Iris pigment epithelial cell (primary cell): ENCODE data around the gene TSTD2.
"Not testable (repeated sequence)": the region's sequence is repeated elsewhere in the genome, so short reads cannot be mapped to it uniquely, and the experiment has no call there.

Experiments
- DNase-seq: peaks from one replicate; pipeline ENCODE4 v3.0.0-alpha.2; 2011; ENCODE audit warnings: low read depth

Gene TSTD2

GRCh38 chr9:97586909-97587308, 46.3 kb downstream of the TSTD2 start:
- not testable (repeated sequence) for DNase-seq

DNA sequence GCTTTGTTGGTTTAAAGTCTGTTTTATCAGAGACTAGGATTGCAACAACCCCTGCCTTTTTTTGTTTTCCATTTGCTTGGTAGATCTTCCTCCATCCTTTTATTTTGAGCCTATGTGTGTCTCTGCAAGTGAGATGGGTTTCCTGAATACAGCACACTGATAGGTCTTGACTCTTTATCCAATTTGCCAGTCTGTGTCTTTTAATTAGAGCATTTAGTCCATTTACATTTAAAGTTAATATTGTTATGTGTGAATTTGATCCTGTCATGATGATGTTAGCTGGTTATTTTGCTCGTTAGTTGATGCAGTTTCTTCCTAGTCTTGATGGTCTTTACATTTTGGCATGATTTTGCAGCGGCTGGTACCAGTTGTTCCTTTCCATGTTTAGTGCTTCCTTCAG, 48.4 kb downstream of the TSTD2 start:
- DNase-seq = not testable (repeated sequence)

GRCh38 chr9:97581590-97581989, 51.6 kb downstream of the TSTD2 start:
- DNase-seq = not testable (repeated sequence)

DNA sequence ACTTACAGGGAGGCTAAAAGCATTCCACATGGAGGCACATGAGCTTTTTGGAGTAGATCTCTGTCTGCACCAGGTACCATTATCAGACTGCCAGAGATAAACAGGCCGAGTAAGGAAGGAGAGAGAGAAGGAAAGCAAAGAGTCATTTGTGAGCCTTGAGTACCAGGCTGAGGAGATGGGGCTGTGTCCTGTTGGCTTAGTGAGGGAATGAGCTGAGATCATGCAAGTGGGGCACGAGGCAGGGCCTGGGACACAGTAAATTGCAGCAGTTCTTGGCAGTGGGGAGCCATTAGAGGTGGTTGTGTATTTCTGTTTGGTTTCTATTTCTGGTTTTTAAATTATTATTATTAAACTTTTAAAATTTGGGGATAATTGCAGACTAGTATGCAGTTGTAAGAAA, 53.3 kb downstream of the TSTD2 start:
- no peak for DNase-seq

- no peak for DNase-seq
Measured at GRCh38 chr9:97578846-97579245, 54.3 kb downstream of the TSTD2 start.

GRCh38 chr9:97577051-97577450, 56.1 kb downstream of the TSTD2 start:
- no peak for DNase-seq

GRCh38 chr9:97575673-97576200, 57.4 kb downstream of the TSTD2 start:
- no peak for DNase-seq

- DNase-seq = not testable (repeated sequence)
Measured at GRCh38 chr9:97574921-97575672, 58.1 kb downstream of the TSTD2 start.

DNA sequence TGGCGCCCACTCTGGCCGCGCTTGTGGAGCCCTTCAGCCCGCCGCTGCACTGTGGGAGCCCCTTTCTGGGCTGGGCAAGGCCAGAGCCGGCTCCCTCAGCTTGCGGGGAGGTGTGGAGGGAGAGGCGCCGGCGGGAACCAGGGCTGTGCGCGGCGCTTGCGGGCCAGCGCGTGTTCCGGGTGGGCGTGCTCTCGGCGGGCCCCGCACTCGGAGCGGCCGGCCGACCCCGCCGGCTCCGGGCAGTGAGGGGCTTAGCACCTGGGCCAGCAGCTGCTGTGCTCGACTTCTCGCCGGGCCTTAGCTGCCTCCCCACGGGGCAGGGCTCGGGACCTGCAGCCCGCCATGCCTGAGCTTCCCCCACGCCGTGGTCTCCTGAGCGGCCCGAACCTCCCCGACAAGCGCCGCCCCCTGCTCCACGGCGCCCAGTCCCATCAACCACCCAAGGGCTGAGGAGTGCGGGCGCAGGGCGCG, 59.0 kb downstream of the TSTD2 start:
- DNase-seq = not testable (repeated sequence)

- DNase-seq = peak; percentile 10
Measured at GRCh38 chr9:97573482-97574073, 59.6 kb downstream of the TSTD2 start.

DNA sequence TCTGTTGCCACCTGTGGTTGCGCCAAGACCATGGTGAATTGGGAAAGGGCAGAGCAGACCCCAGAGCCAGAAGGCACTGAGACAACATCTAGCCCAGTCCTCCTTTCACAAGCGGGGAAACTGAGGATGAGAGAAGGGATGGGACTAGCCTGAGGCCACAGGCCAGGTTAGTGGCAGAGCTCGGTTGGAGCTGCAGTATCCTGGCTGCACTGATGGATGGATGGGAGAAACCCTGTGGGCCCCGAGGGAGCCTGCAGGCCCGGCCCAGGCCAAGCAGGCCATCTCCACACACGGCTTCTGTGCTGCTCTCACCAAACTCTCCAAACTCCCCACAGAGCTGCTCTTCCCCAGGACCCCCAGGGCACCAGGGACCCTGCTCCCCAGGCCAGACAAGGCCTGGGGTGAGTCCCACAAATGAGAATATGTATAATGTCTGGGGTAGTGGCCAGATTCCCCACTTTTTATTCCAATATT, 60.2 kb downstream of the TSTD2 start:
- DNase-seq = no peak

GRCh38 chr9:97572196-97572891, 60.8 kb downstream of the TSTD2 start:
- no peak for DNase-seq

DNA sequence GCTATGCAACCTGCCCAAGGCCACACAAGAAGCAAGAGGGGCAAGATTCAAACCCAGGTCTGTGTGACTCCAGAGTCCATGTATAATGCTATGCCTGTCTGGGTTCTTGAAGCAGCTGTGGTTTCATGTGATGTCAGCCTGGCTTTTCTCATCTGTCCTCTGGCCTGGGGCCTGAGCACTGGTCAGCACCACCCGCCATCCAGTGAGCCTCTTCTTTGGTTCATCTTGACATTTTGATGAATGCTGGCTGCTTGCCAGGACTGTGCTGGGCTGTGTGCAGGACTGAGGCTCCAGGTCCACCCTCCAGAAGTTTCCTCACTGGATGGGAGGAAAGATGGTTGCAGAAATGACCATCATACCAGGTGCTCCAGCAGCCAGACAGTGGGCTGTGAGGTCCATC, 61.5 kb downstream of the TSTD2 start:
- DNase-seq = no peak

GRCh38 chr9:97570899-97571298, 62.3 kb downstream of the TSTD2 start:
- no peak for DNase-seq

- no peak for DNase-seq
Measured at GRCh38 chr9:97568461-97569275, 64.5 kb downstream of the TSTD2 start.

- DNase-seq = no peak
Measured at GRCh38 chr9:97567894-97568202, 65.3 kb downstream of the TSTD2 start.

- no peak for DNase-seq
Measured at GRCh38 chr9:97567182-97567893, 65.8 kb downstream of the TSTD2 start.

DNA sequence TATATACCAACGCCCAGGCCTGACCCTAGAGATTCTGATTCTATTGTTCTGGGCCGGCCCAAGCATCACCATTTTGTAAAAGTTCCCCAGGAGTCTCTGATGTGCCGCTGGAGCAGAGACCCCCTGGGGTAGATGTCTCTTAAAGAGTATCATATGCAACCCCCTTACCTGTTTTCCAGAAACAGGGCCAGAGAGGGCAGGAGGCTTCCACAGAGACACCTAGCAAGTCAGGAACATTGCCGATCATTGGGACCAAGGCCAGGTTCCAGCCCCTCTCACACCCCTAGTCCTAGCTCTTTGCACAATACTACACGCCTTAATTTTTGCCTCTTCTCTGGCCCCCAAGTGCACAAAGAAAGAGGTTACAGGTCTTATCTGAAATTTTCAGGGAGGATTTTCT, 67.9 kb downstream of the TSTD2 start:
- DNase-seq = no peak

DNA sequence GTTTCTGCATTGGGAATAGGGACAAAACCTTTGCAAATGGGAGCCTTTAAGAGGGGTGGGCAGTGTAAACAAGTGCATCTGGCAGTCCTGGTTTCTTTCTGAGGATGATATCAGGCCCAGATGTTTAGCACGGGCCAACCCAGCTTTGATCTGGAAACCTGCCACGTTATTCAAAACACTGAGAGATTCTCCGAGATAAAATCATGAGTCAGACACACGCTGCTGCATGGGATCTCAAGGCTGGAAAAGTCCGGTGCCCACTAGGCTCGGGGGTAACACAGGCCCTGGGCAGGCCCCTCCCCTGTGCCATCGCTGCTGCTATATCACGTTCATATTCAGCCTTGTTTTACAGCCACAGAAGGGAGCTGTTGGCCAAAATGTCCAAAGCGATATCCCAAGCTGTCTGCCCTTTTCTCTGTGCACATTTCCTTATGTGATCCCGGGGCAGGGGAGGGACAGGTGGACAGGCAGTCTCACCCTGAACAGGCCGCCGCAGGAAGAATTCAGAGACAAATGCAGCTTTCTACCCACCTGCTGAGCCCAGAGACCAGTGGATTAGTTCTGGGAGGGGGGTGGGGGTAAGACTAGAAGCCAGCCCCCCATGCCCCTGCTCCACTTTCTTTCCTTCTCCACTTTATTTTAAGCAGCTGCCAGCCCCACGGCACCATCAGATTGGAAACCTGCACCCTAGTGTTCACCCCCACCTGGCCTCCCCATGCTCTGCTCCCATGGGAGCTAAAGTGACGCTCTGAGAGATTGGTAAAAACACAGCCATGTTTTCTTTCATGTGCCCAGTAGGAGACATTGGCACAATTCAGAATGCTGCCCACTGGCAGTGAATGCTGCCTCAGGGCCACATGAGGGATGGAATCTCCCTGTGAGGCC, 68.6 kb downstream of the TSTD2 start:
- peak; percentile 70 for DNase-seq

DNA sequence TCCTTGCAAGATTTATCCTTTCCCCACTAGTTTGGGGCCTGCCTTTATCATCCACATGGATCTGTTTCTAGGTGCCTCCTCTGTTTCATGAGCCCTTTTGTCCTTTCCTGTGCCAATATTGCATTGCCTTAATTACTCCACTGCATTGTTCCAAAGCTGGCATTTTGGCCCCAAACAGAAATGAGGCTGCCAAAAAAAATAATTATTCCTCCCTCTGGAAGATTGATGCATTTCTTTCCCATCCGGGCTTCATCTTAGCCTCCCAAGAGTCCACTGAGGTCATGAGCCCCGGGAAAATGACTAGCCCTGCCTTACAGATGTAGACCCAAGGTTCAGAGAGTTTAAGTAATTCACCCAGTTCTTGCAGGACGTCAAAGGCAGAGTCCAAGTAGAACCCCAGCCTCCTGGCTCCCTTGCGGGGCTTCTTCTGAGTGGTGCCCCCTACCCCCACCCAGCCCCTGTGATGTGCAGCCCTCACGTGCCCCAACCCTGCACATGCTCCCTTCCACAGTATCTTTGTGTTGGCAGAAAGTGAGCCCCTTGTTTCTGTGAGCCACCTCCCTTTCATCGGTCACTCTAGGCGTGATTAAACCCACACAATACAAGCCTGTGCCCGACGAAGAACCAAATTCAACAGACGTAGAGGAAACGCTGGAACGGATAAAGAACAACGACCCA, 69.6 kb downstream of the TSTD2 start:
- DNase-seq = no peak
